Skeletal muscle tissue (tissue), 5 donors: ENCODE data around the gene PRR4. TPM values are rescaled to one million over a fixed set of nuclear protein-coding genes. Genes with fewer than 3 reads are reported as not detected.

Source experiments
- H3K27ac ChIP-seq: one replicate; pipeline ENCODE4 v1.7.0; 2013; ENCODE audit warnings: mild to moderate bottlenecking, low read depth, low read length, inconsistent platforms
- H3K27me3 ChIP-seq, 3 donors: one replicate each; pipeline ENCODE4 v1.7.0; 2013; ENCODE audit warnings: low read length in 3 of 3; ENCODE audit not compliant: control insufficient read depth in 3 of 3, insufficient read depth in 3 of 3
- H3K36me3 ChIP-seq, 3 donors: one replicate each; pipeline ENCODE4 v1.7.0; 2013; ENCODE audit warnings: low read length in 3 of 3; ENCODE audit not compliant: control insufficient read depth in 3 of 3, insufficient read depth in 3 of 3
- H3K4me1 ChIP-seq, 3 donors: one replicate each; pipeline ENCODE4 v1.7.0; 2013; ENCODE audit warnings: low read length in 3 of 3, mild to moderate bottlenecking in 3 of 3; ENCODE audit not compliant: control insufficient read depth in 3 of 3, insufficient read depth in 3 of 3
- H3K4me3 ChIP-seq, 3 donors: one replicate each; pipeline ENCODE4 v1.7.0; 2013; ENCODE audit warnings: low read length in 3 of 3
- H3K9ac ChIP-seq, 3 donors: one replicate each; pipeline ENCODE4 v1.7.0; 2013; ENCODE audit warnings: low read length in 3 of 3, mild to moderate bottlenecking in 3 of 3, moderate library complexity in 2 of 3, low read depth in 1 of 3
- H3K9me3 ChIP-seq, 3 donors: one replicate each; pipeline ENCODE4 v1.7.0; 2013; ENCODE audit warnings: low read length in 3 of 3; ENCODE audit not compliant: control insufficient read depth in 3 of 3
- small RNA-seq: library from RNA; depleted of rRNA; stranded (forward); fragments of <200 nt; gene quantifications from one replicate; pipeline ENCODE3, GENCODE V24; 2014
- total RNA-seq: library from RNA; depleted of rRNA; stranded (reverse); fragments of >200 nt; gene quantifications from one replicate; pipeline ENCODE4 v1.2.3, GENCODE V29; 2014
- donor health status: Osteomylitis.

Gene PRR4
- total RNA-seq, 1 donor from 2014 or later, result 2.6 TPM

DNA sequence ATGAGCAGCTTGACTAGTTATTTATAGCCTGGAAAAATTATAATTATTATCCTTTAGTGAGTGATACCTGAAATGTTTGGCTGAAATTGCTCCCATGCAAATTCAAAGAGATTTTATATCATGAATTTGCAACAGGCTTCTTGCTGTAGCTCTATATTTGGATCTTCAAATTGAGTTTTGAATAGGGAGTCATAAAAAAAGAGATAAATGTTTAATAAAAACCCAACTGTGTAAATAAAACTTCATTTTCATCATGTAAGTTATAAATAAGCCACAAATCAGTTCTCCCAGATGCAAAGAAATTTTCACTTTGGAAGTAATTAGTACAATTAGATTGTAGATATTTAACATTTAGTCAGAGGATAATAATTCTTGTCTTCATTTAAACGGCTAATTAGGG lies 42.1 kb downstream of the PRR4 start, which contains the start of gene TAS2R8:
Gene TAS2R8 (minus strand): TSS at position 101 of the 400 bp plus-strand sequence. CDS start 306 bp downstream, outside the sequence.
- H3K36me3 ChIP-seq, result no peaks in the 10 kb centered on the region
- H3K27ac ChIP-seq, result no peak within 1 kb of the TSS
- H3K27me3 ChIP-seq, result no peaks in the 10 kb centered on the region
- H3K4me1 ChIP-seq, result no peaks in the 10 kb centered on the region
- H3K9ac ChIP-seq, result no peak within 1 kb of the TSS
- no peaks in the 10 kb centered on the region for H3K9me3 ChIP-seq
- H3K4me3 ChIP-seq, result no peak within 1 kb of the TSS

- H3K4me1 ChIP-seq, result no peaks in the 10 kb centered on the region
- no peak within 1 kb of the TSS for H3K9ac ChIP-seq
- no peaks in the 10 kb centered on the region for H3K27me3 ChIP-seq
- H3K27ac ChIP-seq, result no peak within 1 kb of the TSS
- no peaks in the 10 kb centered on the region for H3K36me3 ChIP-seq
- no peaks in the 10 kb centered on the region for H3K9me3 ChIP-seq
- no peak within 1 kb of the TSS for H3K4me3 ChIP-seq
Measured at GRCh38 chr12:10802587-10802986, 46.7 kb downstream of the PRR4 start, which contains the start of gene TAS2R7. Gene TAS2R7 (minus strand): TSS chr12:10802627. CDS start chr12:10802570, 57 bp downstream.

DNA sequence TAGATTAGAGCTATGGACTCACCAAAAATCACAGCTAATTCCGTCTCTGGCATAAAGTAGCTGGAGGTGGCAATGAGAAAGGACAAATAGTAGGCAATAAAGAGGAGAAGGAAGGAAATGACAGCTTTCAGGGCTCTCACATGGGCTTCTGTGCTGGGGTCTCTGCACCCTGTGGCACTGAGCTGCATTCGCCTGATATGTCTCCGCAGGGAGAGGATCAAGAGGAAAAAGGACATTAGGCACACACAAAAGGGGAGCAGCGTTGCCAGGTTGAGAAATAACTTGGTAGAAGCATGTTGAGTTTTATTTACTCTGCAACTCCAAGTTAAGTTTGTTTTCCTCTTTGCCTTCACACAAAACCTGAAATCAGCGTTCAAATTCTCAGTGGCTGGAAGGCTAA lies 47.5 kb downstream of the PRR4 start:
- no peak overlapping the region for H3K9ac ChIP-seq
- no peak overlapping the region for H3K4me3 ChIP-seq
- no peaks in the 10 kb centered on the region for H3K27me3 ChIP-seq
- H3K36me3 ChIP-seq, result no peaks in the 10 kb centered on the region
- H3K4me1 ChIP-seq, result no peaks in the 10 kb centered on the region
- no peak overlapping the region for H3K27ac ChIP-seq
- H3K9me3 ChIP-seq, result no peaks in the 10 kb centered on the region

Small RNA genes lying within 50 kb of the gene (small RNA-seq; reads per million reads assigned to genes)
- gene PRR4, result not detected

Other genes with a start within 250 kb of the PRR4 start
- gene MAGOHB, start 235.9 kb downstream of the PRR4 start, total RNA-seq, result 13.0 TPM
- gene STYK1, start 175.4 kb downstream of the PRR4 start, total RNA-seq, result not detected
- gene YBX3, start 126.2 kb downstream of the PRR4 start, total RNA-seq, result 172 TPM
- not detected for gene TAS2R7, start 46.8 kb downstream of the PRR4 start, total RNA-seq
- gene TAS2R8, start 42.2 kb downstream of the PRR4 start, total RNA-seq, result not detected
- gene TAS2R9, start 39.3 kb downstream of the PRR4 start, total RNA-seq, result 0.52 TPM
- 2.1 TPM for gene TAS2R10, start 23.1 kb downstream of the PRR4 start, total RNA-seq
- 31.8 TPM for gene PRH1, start 34.8 kb upstream of the PRR4 start, total RNA-seq
- 4.2 TPM for gene TAS2R13, start 60.1 kb upstream of the PRR4 start, total RNA-seq
- gene PRH2, start 79.8 kb upstream of the PRR4 start, total RNA-seq, result not detected
- 6.8 TPM for gene TAS2R14, start 89.8 kb upstream of the PRR4 start, total RNA-seq
- gene TAS2R50, start 137.4 kb upstream of the PRR4 start, total RNA-seq, result 7.8 TPM
- gene TAS2R20, start 148.8 kb upstream of the PRR4 start, total RNA-seq, result 6.3 TPM
- gene TAS2R19, start 173.1 kb upstream of the PRR4 start, total RNA-seq, result 9.9 TPM
- 8.9 TPM for gene TAS2R31, start 181.9 kb upstream of the PRR4 start, total RNA-seq
- 3.1 TPM for gene TAS2R46, start 212.8 kb upstream of the PRR4 start, total RNA-seq
- gene TAS2R43, start 242.8 kb upstream of the PRR4 start, total RNA-seq, result 11.5 TPM